ENCODE data around the gene FARSA. TPM values are rescaled to one million over a fixed set of nuclear protein-coding genes. Genes with fewer than 3 reads are reported as not detected.

Gene FARSA
- total RNA-seq (2014; rRNA removed) (194 and 339 TPM in 2 replicates), Bru-seq, nascent RNA (percentile 87 among the genes with signal in this experiment), BruChase-seq, experiment 1, labeled RNA remaining after a 6-hour chase (percentile 94 among the genes with signal in this experiment), BruChase-seq, experiment 2, labeled RNA remaining after a 2-hour chase (percentile 90 among the genes with signal in this experiment)
- long read RNA-seq, transcript FARSA-201 (13 exons, 1,814 nt) = major isoform, 262 of 571 reads
- long read RNA-seq, partial matches to known transcripts = 242 of 571 reads
- long read RNA-seq, other reads (novel, unspliced or antisense) = 67 of 571 reads

DNA sequence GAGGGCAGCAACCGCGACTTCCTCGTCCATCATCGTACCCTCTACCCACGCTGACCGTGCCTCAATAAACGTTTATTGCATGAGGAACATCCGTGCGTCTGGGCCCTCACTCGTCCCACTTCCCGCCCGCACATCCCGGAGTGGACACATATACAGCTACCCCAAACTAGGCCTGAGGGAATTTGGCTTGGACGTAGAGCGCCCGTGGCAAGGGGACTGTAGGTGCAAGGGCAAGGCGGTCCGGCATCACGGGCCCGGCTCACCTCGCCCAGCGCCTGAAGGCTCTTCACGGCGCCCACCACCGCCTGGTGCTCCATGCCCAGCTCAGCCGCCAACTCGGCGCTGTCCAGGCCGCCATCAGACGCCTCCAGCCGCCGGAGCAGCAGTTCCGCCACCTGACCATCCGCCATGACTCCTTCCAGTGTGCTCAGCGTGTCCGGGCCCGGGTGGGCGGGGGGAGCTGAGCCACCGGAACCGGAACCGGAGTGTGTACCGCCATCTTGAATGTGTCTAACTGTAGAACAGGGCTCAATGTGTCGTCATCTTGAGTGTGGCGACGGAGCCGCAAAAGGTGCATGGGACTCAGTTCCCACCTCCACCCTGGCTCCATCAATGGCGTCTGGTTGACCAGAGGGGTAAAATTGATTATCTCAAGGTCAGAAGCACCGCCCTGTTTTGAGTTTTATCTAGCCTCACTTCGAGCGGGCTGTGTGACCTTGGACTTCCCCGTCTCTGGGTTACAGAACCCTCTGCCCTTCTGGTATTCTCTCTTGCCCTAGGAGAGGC, at the start of gene FARSA:
Gene FARSA, minus strand, starts transcription at position 425 of the 786 bp plus-strand sequence. Its CDS starts 15 bp downstream, at position 410.
- H3K9ac ChIP-seq (ENCODE audit: low read length) = peak within 1 kb of the TSS; percentile 96
- TSS peak; percentile 67 for BruUV-seq (replicated peaks)
- H3K27ac ChIP-seq (ENCODE audit: low read length) = peak within 1 kb of the TSS; percentile 58
- 0 out of 2 replicates have a peak, but pooled peaks cover 4% of the 10 kb centered on the region for H4K20me1 ChIP-seq (ENCODE audit: low read length)
- H2AFZ ChIP-seq (ENCODE audit: low read length) = peak within 1 kb of the TSS; percentile 98
- peaks cover 28% of the 10 kb centered on the region for H3K36me3 ChIP-seq (ENCODE audit: low read depth, low read length)
- H3K4me2 ChIP-seq (ENCODE audit: low read length) = peak within 1 kb of the TSS; percentile 84
- no peaks in the 10 kb centered on the region for H3K27me3 ChIP-seq (ENCODE audit: low read length)
- H3K9me3 ChIP-seq (ENCODE audit: low read length) = no peaks in the 10 kb centered on the region
- H3K4me3 ChIP-seq (ENCODE audit: low read length) = peak within 1 kb of the TSS; percentile 96
- no peaks in the 10 kb centered on the region for H3F3A ChIP-seq (ENCODE audit: low read length, unreplicated experiment)
- intact Hi-C loops (cut with micrococcal nuclease) = no loop called here
- H3K79me2 ChIP-seq (ENCODE audit: low read length) = peaks cover 47% of the 10 kb centered on the region
- ATAC-seq = peak; percentile 66
- CTCF ChIA-PET = no interaction called here
- H3K4me1 ChIP-seq (ENCODE audit: insufficient read depth, low read length) = peaks cover 23% of the 10 kb centered on the region
- TF ChIP-seq EZH2phosphoT487 (IDR thresholded peaks at IDR 0.05; ENCODE audit: borderline replicate concordance, low read length) = no peak
- POLR2A ChIA-PET (ENCODE audit: unreplicated experiment) = interaction anchor here (0.5 to 0.6 kb wide), 2 partner anchors 143 to 216 kb away, joined by 3 to 13 read pairs; no protein-coding TSS in a partner anchor
- H3K9me2 ChIP-seq (replicated peaks; ENCODE audit: low read length) = no peaks in the 10 kb centered on the region
- DNase-seq = peak; percentile 95

DNA sequence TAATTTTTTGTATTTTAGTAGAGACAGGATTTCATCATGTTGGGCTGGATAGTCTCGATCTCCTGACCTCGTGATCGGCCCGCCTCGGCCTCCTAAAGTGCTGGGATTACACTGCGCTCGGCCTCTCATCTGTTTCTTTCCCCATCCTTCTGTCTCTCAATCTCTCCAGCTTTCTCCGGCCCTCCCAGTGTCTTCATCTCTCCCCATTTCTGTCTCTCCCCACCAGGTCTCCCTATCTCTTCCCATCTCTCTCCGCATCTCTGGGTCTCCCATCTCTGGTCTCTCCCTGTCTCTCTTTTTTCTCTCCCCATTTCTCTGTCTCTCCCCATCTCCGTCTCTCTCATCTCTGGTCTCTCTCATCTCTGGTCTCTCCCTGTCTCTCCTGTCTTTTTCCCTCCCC, 49.6 kb upstream of the FARSA start:
- Histone ChIP-seq H3K4me3 (ENCODE audit: low read length) (peak overlapping the region; percentile 61), H3K4me1 (ENCODE audit: insufficient read depth, low read length) (no peaks in the 10 kb centered on the region), H3K9ac (ENCODE audit: low read length) (no peak overlapping the region), H3K27me3 (ENCODE audit: low read length) (no peaks in the 10 kb centered on the region), H3K36me3 (ENCODE audit: low read depth, low read length) (no peaks in the 10 kb centered on the region), H3K4me2 (ENCODE audit: low read length) (peak overlapping the region; percentile 81), H2AFZ (ENCODE audit: low read length) (peak overlapping the region; percentile 79; the same call in 1 of the 2 replicates), H3K9me2 (replicated peaks; ENCODE audit: low read length) (no peaks in the 10 kb centered on the region), H3K9me3 (ENCODE audit: low read length) (no peaks in the 10 kb centered on the region), H3K27ac (ENCODE audit: low read length) (no peak overlapping the region), H3K79me2 (ENCODE audit: low read length) (no peaks in the 10 kb centered on the region), H4K20me1 (ENCODE audit: low read length) (no peaks in the 10 kb centered on the region), H3F3A (ENCODE audit: low read length, unreplicated experiment) (no peaks in the 10 kb centered on the region)
- no peak for DNase-seq
- CTCF ChIA-PET = interaction anchor here (0.5 to 0.6 kb wide), 2 partner anchors 46 to 134 kb away, joined by 4 read pairs; no protein-coding TSS in a partner anchor
- intact Hi-C loops (cut with micrococcal nuclease) = loop anchor here (1.0 to 5.0 kb wide), 4 partner anchors 34 to 111 kb away; no protein-coding TSS in a partner anchor
- POLR2A ChIA-PET (ENCODE audit: unreplicated experiment) = no interaction called here
- TF ChIP-seq EZH2phosphoT487 (IDR thresholded peaks at IDR 0.05; ENCODE audit: borderline replicate concordance, low read length) = no peak
- no peak for TF ChIP-seq EZH2 (IDR thresholded peaks at IDR 0.05; ENCODE audit: low read length, unreplicated experiment)
- TF ChIP-seq, protein P1, sequence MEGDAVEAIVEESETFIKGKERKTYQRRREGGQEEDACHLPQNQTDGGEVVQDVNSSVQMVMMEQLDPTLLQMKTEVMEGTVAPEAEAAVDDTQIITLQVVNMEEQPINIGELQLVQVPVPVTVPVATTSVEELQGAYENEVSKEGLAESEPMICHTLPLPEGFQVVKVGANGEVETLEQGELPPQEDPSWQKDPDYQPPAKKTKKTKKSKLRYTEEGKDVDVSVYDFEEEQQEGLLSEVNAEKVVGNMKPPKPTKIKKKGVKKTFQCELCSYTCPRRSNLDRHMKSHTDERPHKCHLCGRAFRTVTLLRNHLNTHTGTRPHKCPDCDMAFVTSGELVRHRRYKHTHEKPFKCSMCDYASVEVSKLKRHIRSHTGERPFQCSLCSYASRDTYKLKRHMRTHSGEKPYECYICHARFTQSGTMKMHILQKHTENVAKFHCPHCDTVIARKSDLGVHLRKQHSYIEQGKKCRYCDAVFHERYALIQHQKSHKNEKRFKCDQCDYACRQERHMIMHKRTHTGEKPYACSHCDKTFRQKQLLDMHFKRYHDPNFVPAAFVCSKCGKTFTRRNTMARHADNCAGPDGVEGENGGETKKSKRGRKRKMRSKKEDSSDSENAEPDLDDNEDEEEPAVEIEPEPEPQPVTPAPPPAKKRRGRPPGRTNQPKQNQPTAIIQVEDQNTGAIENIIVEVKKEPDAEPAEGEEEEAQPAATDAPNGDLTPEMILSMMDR (conservative IDR thresholded peaks at IDR 0.05; ENCODE audit: low read depth, low read length) = no peak
- no TSS peak for BruUV-seq (replicated peaks)
- no peak for ATAC-seq

DNA sequence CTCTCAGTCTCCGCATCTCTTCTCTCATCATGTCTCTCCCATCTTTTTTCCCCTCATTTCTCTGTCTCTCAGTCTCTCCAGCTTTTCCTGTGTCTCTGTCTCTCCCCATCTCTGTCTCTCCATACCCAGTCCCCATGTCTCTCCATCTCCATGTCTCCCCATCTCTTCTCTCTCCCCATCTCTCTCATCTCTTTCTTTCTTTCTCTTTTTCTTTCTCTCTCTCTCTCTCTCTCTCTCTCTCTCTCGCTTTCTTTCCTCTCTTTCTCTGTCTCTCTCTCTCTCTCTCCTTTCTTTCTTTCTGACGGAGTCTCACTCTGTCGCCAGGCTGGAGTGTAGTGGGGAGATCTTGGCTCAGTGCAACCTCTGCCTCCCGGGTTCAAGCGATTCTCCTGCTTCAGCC, 49.1 kb upstream of the FARSA start:
- BruUV-seq (replicated peaks) = no TSS peak
- no peak overlapping the region for H3K4me2 ChIP-seq (ENCODE audit: low read length)
- no peaks in the 10 kb centered on the region for H3K9me2 ChIP-seq (replicated peaks; ENCODE audit: low read length)
- H2AFZ ChIP-seq (ENCODE audit: low read length) = no peak overlapping the region
- H4K20me1 ChIP-seq (ENCODE audit: low read length) = no peaks in the 10 kb centered on the region
- H3K4me1 ChIP-seq (ENCODE audit: insufficient read depth, low read length) = no peaks in the 10 kb centered on the region
- no peak overlapping the region for H3K9ac ChIP-seq (ENCODE audit: low read length)
- H3K27ac ChIP-seq (ENCODE audit: low read length) = no peak overlapping the region
- no peaks in the 10 kb centered on the region for H3K27me3 ChIP-seq (ENCODE audit: low read length)
- ATAC-seq (no peak), DNase-seq (no peak)
- no peaks in the 10 kb centered on the region for H3K9me3 ChIP-seq (ENCODE audit: low read length)
- H3K4me3 ChIP-seq (ENCODE audit: low read length) = no peak overlapping the region
- no peaks in the 10 kb centered on the region for H3K79me2 ChIP-seq (ENCODE audit: low read length)
- TF ChIP-seq EZH2phosphoT487 (IDR thresholded peaks at IDR 0.05; ENCODE audit: borderline replicate concordance, low read length) = no peak
- TF ChIP-seq, protein P1 (conservative IDR thresholded peaks at IDR 0.05; ENCODE audit: low read depth, low read length) = no peak
- no peak for TF ChIP-seq EZH2 (IDR thresholded peaks at IDR 0.05; ENCODE audit: low read length, unreplicated experiment)
- no peaks in the 10 kb centered on the region for H3K36me3 ChIP-seq (ENCODE audit: low read depth, low read length)
- ChIA-PET POLR2A (ENCODE audit: unreplicated experiment) (no interaction called here), CTCF (interaction anchor here (0.5 to 0.7 kb wide), 3 partner anchors 46 to 278 kb away, joined by 3 to 4 read pairs (median 4); no protein-coding TSS in a partner anchor)
- intact Hi-C loops (cut with micrococcal nuclease) = loop anchor here (1.0 to 5.0 kb wide), 4 partner anchors 35 to 112 kb away; no protein-coding TSS in a partner anchor
- no peaks in the 10 kb centered on the region for H3F3A ChIP-seq (ENCODE audit: low read length, unreplicated experiment)

Data from PC-3 (cell line).